AG04449 (cell line): ENCODE results near the gene UBL4B.

Source experiments
- CTCF ChIA-PET: fragments of 350-600 bp; formaldehyde crosslinking; extraction: SDS; loops from one replicate; lab custom pipeline; 2021; ENCODE audit warnings: antibody characterized with exemption; lab: Yijun Ruan, JAX
- POLR2A ChIA-PET: fragments of 400-600, 350-600 bp; formaldehyde crosslinking; extraction: SDS; loops from one replicate; lab custom pipeline; 2020; ENCODE audit warnings: antibody characterized with exemption, inconsistent platforms; lab: Yijun Ruan, JAX
- DNase-seq: peaks from one replicate; pipeline ENCODE4 v3.0.0-alpha.2; 2010; ENCODE audit warnings: low read depth, low spot score
- H3K4me3 ChIP-seq: 2 replicates; pipeline ENCODE4 v1.5.1; 2011; ENCODE audit warnings: low read depth, mild to moderate bottlenecking, control low read depth, low read length
- TF ChIP-seq, protein P1 (sequence below): IDR thresholded peaks from one replicate; pipeline ENCODE4 v1.5.1; 2011; ENCODE audit warnings: mild to moderate bottlenecking, moderate library complexity, low read length, control low read depth, inconsistent platforms; ENCODE audit not compliant: insufficient read depth; ENCODE audit errors: missing control alignments

The UBL4B gene

DNA sequence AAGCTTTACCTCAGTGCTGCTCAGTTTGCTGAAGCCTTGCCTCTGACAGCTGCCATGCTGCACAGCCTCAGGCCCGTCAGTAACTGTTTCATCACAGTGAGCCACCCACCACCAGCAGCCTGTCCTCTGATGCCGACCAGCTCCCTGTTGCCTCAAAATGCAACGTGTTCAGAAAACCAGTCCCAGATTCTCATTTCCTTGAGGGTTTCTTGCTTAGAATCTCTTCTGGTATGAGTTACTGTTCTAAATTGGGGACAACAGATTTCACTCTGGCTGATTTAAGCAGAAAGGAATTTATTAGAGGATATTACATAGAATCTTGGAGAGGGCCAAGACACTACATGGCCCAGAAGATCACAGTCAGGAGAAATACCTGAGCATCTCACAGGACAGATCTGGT, 11.0 kb downstream of the UBL4B start:
- TF ChIP-seq, protein P1, sequence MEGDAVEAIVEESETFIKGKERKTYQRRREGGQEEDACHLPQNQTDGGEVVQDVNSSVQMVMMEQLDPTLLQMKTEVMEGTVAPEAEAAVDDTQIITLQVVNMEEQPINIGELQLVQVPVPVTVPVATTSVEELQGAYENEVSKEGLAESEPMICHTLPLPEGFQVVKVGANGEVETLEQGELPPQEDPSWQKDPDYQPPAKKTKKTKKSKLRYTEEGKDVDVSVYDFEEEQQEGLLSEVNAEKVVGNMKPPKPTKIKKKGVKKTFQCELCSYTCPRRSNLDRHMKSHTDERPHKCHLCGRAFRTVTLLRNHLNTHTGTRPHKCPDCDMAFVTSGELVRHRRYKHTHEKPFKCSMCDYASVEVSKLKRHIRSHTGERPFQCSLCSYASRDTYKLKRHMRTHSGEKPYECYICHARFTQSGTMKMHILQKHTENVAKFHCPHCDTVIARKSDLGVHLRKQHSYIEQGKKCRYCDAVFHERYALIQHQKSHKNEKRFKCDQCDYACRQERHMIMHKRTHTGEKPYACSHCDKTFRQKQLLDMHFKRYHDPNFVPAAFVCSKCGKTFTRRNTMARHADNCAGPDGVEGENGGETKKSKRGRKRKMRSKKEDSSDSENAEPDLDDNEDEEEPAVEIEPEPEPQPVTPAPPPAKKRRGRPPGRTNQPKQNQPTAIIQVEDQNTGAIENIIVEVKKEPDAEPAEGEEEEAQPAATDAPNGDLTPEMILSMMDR: no peak
- ChIA-PET POLR2A (interaction anchor here (1.0 kb wide), 1 partner anchor 89 kb away, joined by 4 read pairs; the partner anchor contains the start of gene STRIP1), CTCF (interaction anchor here (1.7 to 2.7 kb wide), 2 partner anchors 17 to 35 kb away, joined by 6 to 13 read pairs; no protein-coding TSS in a partner anchor)
- no peak for DNase-seq
- no peak overlapping the region for H3K4me3 ChIP-seq

DNA sequence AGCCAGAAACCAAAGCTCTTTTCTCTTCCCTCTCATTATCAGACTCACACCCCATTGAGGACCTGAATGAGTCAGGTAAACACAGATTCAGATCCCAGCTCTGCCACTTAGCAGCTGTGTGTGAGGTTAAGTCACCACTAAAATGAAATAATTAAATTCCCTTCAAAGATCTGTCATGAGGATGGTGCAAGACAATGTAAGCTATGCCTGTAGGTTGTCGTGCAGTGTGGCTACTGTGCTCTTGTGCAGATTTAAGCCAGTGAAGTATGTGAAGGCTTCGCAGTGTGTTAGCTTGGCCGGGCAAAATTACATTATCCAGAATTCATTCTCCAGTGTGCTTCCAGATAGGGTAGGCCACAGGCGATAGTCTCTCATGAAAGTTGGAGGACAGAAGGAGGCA, 13.6 kb downstream of the UBL4B start:
- POLR2A ChIA-PET: no interaction called here
- no peak overlapping the region for H3K4me3 ChIP-seq
- TF ChIP-seq, protein P1: no peak
- no peak for DNase-seq
- CTCF ChIA-PET: interaction anchor here (1.3 kb wide), 1 partner anchor 9 kb away, joined by 3 read pairs; no protein-coding TSS in a partner anchor

DNA sequence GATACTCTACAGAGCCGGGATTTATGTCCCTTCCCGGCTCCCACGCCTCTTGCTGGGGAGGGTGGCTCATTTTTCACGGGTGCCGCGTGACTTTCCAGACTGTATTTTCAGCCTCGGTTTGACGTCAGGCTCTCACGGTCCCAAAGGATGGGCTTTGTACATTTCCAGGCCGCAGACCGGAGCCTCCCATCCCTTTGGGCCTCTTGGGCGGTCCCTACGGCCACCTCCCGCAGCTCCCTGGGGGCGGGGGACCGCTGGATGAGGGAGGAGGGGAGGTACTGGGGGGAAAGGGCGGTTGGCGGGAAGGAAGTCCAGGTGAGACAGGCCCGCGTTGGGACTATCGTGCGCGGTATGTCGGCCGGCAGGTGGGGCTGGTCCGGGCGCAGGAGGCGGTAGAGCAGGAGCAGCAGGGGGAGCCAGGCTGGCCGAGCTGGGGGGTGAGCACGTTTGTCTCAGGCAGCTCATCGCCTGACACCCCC, 17.9 kb downstream of the UBL4B start:
- H3K4me3 ChIP-seq: no peak overlapping the region
- ChIA-PET CTCF (no interaction called here), POLR2A (no interaction called here)
- no peak for DNase-seq
- TF ChIP-seq, protein P1: no peak

DNA sequence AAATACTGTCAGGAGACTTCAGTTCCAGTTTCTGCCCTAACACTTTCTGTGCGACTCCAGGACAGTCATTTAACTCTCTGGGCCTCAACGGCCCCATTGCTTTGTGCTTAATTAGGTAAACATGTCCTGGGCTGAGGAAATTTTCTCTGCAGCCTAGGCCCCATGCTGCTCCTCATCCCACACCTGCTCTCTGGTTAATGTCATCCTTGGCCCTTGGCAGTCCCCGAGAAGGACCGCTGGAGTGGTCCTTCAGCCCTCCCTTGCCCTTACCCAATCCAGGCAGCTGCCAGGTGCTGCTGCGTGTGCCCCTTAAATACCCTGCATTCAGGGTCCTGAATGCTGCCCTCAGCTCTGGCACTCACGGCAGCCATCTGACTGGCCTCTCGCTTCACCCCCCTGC, 18.7 kb downstream of the UBL4B start:
- H3K4me3 ChIP-seq: no peak overlapping the region
- TF ChIP-seq, protein P1: no peak
- POLR2A ChIA-PET: no interaction called here
- no peak for DNase-seq
- CTCF ChIA-PET: no interaction called here

DNA sequence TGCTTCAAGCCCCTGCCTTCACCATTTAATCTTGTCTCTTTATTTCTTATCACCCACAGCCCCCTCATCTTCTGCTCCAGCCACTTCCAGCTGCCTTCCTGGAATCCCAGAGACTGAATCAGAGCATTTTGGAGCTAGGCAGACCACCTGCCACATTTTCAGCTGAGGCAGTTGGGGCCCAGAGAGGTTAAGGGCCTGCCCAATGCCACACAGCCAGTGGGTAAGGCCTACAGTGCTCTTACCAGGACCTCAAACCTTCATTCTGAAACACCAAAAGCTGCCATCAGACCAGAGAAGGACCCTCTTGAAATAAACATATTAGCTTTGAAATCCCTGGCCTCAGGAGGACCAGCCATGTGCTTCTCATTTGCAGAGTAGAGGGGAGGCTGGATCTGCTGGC, 20.4 kb downstream of the UBL4B start:
- no peak overlapping the region for H3K4me3 ChIP-seq
- DNase-seq: no peak
- ChIA-PET POLR2A (no interaction called here), CTCF (interaction anchor here (1.5 to 2.1 kb wide), 3 partner anchors 16 to 64 kb away, joined by 7 to 8 read pairs (median 7); no protein-coding TSS in a partner anchor)
- TF ChIP-seq, protein P1: no peak

DNA sequence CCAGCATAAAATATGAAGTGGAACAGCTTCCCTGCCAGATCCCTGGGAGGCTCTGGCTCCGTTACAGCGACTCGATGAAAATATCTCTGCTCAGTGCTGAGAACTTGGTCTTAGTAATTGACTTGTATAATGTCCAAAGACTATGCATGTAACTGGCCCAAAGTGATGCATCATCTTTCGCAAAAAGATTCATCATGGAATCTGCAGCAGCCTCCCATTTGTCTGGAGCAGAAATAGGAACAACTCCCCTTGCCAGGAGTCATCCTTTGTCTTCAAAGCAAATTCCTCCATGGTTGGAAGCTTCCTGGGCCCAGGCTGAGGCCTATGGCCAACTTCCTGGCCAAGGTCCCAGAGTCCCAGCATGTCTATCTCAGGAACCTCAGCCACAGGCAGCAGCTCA, 21.2 kb downstream of the UBL4B start:
- CTCF ChIA-PET: interaction anchor here (0.6 to 2.1 kb wide), 7 partner anchors 9 to 205 kb away, joined by 3 to 8 read pairs (median 3); partner anchors contain the start of gene RBM15

More for the DNA sequence above, 21.2 kb downstream of the UBL4B start:
- no peak for DNase-seq
- H3K4me3 ChIP-seq: no peak overlapping the region
- TF ChIP-seq, protein P1: no peak
- POLR2A ChIA-PET: no interaction called here
